ENCODE data around the gene PPP2R2B.

GRCh38 chr5:146893991-146894390, 15.4 kb upstream of the PPP2R2B start:
- no peak for TF ChIP-seq ZNF274 (IDR thresholded peaks at IDR 0.05; ENCODE audit: low read depth, low read length)
- no peak for TF ChIP-seq YY1 (IDR thresholded peaks at IDR 0.05; ENCODE audit: insufficient read depth, insufficient read length)

All from NT2/D1 (cell line).